ENCODE data around the gene SWSAP1. TPM values are rescaled to one million over a fixed set of nuclear protein-coding genes. Genes with fewer than 3 reads are reported as not detected.

SWSAP1 gene
- total and polyA plus RNA-seq, 9 of the 15 experiments (the other 6 are each of a cell fraction or from before 2014, with no cell fraction given): 0.18 to 2.8 (median 1.7) TPM

DNA sequence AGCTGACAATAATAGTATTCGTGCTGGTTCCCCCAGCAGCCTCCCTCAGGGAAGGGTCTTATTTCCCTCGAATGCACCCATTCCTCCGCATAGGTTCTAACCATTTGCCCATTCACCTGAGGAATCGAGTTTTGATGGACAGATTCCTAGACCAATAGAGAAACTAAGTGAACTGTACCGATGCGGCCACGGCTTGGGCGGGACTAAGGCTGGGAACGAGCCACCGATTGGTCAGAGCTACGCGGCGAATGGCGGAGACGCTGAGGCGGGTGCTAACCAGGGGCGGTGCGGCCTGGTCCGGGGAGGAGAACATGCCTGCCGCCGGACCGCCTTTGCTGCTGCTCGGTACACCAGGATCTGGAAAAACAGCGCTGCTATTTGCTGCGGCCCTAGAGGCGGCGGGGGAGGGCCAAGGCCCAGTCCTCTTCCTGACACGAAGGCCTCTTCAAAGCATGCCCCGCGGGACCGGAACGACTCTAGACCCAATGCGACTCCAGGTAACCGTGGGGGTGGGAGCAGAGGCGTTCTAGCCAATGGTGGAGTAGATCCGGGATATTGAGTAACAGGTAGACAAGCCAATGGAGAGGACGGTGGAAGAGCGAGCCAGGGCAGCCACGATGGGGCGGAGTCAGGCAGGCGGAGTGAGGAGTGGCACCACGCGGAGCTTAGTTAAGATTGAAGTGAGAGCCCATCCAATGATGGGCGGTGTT is at the start of gene SWSAP1 (continued):
- TF ChIP-seq, protein P1, sequence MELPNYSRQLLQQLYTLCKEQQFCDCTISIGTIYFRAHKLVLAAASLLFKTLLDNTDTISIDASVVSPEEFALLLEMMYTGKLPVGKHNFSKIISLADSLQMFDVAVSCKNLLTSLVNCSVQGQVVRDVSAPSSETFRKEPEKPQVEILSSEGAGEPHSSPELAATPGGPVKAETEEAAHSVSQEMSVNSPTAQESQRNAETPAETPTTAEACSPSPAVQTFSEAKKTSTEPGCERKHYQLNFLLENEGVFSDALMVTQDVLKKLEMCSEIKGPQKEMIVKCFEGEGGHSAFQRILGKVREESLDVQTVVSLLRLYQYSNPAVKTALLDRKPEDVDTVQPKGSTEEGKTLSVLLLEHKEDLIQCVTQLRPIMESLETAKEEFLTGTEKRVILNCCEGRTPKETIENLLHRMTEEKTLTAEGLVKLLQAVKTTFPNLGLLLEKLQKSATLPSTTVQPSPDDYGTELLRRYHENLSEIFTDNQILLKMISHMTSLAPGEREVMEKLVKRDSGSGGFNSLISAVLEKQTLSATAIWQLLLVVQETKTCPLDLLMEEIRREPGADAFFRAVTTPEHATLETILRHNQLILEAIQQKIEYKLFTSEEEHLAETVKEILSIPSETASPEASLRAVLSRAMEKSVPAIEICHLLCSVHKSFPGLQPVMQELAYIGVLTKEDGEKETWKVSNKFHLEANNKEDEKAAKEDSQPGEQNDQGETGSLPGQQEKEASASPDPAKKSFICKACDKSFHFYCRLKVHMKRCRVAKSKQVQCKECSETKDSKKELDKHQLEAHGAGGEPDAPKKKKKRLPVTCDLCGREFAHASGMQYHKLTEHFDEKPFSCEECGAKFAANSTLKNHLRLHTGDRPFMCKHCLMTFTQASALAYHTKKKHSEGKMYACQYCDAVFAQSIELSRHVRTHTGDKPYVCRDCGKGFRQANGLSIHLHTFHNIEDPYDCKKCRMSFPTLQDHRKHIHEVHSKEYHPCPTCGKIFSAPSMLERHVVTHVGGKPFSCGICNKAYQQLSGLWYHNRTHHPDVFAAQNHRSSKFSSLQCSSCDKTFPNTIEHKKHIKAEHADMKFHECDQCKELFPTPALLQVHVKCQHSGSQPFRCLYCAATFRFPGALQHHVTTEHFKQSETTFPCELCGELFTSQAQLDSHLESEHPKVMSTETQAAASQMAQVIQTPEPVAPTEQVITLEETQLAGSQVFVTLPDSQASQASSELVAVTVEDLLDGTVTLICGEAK (IDR thresholded peaks at IDR 0.05): peak; percentile 76
- TF ChIP-seq, protein P1 (CRISPR knock-in tag; IDR thresholded peaks at IDR 0.05): no peak
- peak; percentile 14; the same call in 1 of the 2 replicates for TF ChIP-seq JUN (IDR thresholded peaks at IDR 0.05; ENCODE audit: borderline replicate concordance, low read depth, low read length)
- no peak for TF ChIP-seq JUN (CRISPR knock-in tag; IDR thresholded peaks at IDR 0.05; ENCODE audit: borderline replicate concordance)
- TF ChIP-seq, protein P2, sequence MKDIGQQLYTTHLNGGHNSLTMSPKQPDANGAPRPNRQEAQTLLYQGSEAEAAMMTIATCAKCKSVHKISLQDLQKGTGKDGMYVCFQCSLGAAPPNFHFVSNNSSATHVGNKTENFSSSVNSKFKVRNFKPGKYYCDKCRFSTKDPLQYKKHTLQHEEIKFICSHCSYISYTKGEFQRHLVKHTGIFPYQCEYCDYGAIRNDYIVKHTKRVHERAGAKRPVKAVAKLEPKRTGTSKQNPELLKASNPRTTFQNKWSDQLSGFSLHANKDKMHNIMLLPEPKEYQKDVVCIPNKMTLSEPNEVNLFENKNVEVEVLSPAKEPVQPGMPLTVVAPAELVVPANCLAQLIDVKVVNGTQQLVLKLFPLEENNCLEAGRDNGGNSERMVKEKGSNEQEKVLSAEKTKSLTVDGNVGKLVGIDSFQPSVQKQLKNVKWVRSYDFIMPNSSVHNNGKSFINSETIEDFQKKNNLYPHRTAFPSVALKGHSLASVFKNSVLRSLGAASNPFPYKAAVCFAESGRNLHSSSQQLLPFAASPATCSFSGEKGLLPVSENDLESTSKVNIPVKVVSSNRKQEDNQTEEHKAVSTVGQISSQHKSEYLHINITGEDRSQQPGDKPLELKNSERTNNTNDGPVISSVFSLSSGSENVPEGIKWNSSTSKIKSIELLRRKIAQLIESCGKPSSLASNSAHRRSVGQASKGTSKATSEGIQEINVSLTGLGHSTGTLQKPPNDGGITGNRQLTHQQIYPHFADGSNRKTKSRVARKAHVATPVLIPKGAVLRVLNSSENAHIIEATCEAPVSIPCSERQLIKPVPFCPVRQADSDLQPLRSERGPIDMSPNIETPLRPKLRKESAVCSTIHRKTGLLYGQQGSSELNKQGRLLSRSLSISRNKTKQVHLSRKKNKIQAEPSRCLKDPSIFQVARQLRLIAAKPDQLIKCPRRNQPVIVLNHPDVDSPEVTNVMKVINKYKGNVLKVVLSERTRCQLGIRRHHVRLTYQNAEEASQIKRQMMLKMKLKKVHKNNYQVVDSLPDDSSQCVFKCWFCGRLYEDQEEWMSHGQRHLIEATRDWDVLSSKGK (CRISPR knock-in tag; IDR thresholded peaks at IDR 0.05): no peak
- TF ChIP-seq HLTF (IDR thresholded peaks at IDR 0.05): no peak
- TF ChIP-seq NELFE (IDR thresholded peaks at IDR 0.05; ENCODE audit: insufficient read depth, insufficient read length): no peak
- no peak for TF ChIP-seq NONO (IDR thresholded peaks at IDR 0.05; ENCODE audit: low read depth in 2 of 2, low read length in 1 of 2)
- TF ChIP-seq MAFF (IDR thresholded peaks at IDR 0.05; ENCODE audit: low read length): no peak
- TF ChIP-seq, protein P3, sequence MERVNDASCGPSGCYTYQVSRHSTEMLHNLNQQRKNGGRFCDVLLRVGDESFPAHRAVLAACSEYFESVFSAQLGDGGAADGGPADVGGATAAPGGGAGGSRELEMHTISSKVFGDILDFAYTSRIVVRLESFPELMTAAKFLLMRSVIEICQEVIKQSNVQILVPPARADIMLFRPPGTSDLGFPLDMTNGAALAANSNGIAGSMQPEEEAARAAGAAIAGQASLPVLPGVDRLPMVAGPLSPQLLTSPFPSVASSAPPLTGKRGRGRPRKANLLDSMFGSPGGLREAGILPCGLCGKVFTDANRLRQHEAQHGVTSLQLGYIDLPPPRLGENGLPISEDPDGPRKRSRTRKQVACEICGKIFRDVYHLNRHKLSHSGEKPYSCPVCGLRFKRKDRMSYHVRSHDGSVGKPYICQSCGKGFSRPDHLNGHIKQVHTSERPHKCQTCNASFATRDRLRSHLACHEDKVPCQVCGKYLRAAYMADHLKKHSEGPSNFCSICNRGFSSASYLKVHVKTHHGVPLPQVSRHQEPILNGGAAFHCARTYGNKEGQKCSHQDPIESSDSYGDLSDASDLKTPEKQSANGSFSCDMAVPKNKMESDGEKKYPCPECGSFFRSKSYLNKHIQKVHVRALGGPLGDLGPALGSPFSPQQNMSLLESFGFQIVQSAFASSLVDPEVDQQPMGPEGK (CRISPR knock-in tag; IDR thresholded peaks at IDR 0.05; ENCODE audit: borderline replicate concordance): no peak
- no peak for TF ChIP-seq IFI16 (CRISPR knock-in tag; IDR thresholded peaks at IDR 0.05)
- TF ChIP-seq ZEB2 (IDR thresholded peaks at IDR 0.05): no peak
